Peyer's patch (tissue), 4 donors: Measurements from ENCODE around the gene SHMT2.

ENCODE experiments used
- POLR2A ChIP-seq, 2 donors: fragments of 450-650 bp; IDR thresholded peaks; one replicate each; pipeline ENCODE4 v1.5.1; 2017; ENCODE audit warnings: antibody characterized with exemption in 2 of 2, mild to moderate bottlenecking in 2 of 2, moderate library complexity in 2 of 2
- TF ChIP-seq, protein P1 (sequence below), 6 experiments: fragments of 450-650 bp in 4 of 6; fragments of 200-600 bp in 2 of 6; sonication (generic) in 1 of 6; IDR thresholded peaks; one replicate each; pipeline ENCODE4 v1.5.1; 2017 to 2019; ENCODE audit warnings: antibody characterized with exemption in 6 of 6, mild to moderate bottlenecking in 3 of 6, moderate library complexity in 1 of 6

DNA sequence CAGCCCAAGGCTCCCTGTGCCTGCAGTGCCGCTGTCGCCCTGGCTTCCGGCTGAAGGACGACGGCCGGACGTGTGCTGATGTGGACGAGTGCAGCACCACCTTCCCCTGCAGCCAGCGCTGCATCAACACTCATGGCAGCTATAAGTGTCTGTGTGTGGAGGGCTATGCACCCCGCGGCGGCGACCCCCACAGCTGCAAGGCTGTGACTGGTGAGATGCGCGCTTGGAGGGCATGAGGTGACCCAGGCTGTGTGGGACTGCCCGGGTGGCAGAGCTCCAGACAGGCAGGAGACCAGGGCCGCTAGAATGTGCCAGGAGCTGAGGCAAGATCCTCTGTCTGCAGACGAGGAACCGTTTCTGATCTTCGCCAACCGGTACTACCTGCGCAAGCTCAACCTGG is 32.6 kb upstream of the SHMT2 start:
- TF ChIP-seq, protein P1, sequence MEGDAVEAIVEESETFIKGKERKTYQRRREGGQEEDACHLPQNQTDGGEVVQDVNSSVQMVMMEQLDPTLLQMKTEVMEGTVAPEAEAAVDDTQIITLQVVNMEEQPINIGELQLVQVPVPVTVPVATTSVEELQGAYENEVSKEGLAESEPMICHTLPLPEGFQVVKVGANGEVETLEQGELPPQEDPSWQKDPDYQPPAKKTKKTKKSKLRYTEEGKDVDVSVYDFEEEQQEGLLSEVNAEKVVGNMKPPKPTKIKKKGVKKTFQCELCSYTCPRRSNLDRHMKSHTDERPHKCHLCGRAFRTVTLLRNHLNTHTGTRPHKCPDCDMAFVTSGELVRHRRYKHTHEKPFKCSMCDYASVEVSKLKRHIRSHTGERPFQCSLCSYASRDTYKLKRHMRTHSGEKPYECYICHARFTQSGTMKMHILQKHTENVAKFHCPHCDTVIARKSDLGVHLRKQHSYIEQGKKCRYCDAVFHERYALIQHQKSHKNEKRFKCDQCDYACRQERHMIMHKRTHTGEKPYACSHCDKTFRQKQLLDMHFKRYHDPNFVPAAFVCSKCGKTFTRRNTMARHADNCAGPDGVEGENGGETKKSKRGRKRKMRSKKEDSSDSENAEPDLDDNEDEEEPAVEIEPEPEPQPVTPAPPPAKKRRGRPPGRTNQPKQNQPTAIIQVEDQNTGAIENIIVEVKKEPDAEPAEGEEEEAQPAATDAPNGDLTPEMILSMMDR (IDR thresholded peaks at IDR 0.05), result no peak
- no peak for TF ChIP-seq POLR2A (IDR thresholded peaks at IDR 0.05)
